Activated CD8-positive, alpha-beta memory T cell treated with anti-CD3 and anti-CD28 coated beads for 1 hour (primary cell): ENCODE measurements around the gene IL21.
"Not testable (repeated sequence)": the region's sequence is repeated elsewhere in the genome, so short reads cannot be mapped to it uniquely, and the experiment has no call there.

Experiments used
- DNase-seq, 2 donors: peaks; one replicate each; pipeline ENCODE4 v3.0.0-alpha.2; 2020; ENCODE audit warnings: low read depth in 1 of 2; ENCODE audit errors: extremely low read depth in 1 of 2

IL21 gene

GRCh38 chr4:122621016-122621507, at the start of gene IL21:
TSS of gene IL21 (minus strand) at chr4:122621066. CDS start at chr4:122621011, 55 bp downstream.
- DNase-seq: no peak

GRCh38 chr4:122669911-122670738, 49.3 kb upstream of the IL21 start:
- DNase-seq: no peak

GRCh38 chr4:122668241-122668640, 47.4 kb upstream of the IL21 start:
- no peak for DNase-seq

GRCh38 chr4:122666527-122667245, 45.8 kb upstream of the IL21 start:
- no peak for DNase-seq

- no peak for DNase-seq
Measured at GRCh38 chr4:122665161-122665929, 44.5 kb upstream of the IL21 start.

- DNase-seq: no peak
Measured at GRCh38 chr4:122663814-122664610, 43.1 kb upstream of the IL21 start.

GRCh38 chr4:122663291-122663690, 42.4 kb upstream of the IL21 start:
- DNase-seq: no peak

- DNase-seq: no peak
Measured at GRCh38 chr4:122662701-122663100, 41.8 kb upstream of the IL21 start.

- DNase-seq: no peak
Measured at GRCh38 chr4:122661176-122662160, 40.6 kb upstream of the IL21 start.

GRCh38 chr4:122658818-122659295, 38.0 kb upstream of the IL21 start:
- DNase-seq: no peak

GRCh38 chr4:122658377-122658776, 37.5 kb upstream of the IL21 start:
- no peak for DNase-seq

- DNase-seq: no peak
Measured at GRCh38 chr4:122657553-122657952, 36.7 kb upstream of the IL21 start.

- DNase-seq: not testable (repeated sequence)
Measured at GRCh38 chr4:122656583-122656982, 35.7 kb upstream of the IL21 start.

GRCh38 chr4:122652379-122652778, 31.5 kb upstream of the IL21 start:
- no peak for DNase-seq

GRCh38 chr4:122650148-122650547, 29.3 kb upstream of the IL21 start:
- no peak for DNase-seq

- DNase-seq: no peak
Measured at GRCh38 chr4:122647656-122648055, 26.8 kb upstream of the IL21 start.

GRCh38 chr4:122643257-122643656, 22.4 kb upstream of the IL21 start:
- no peak for DNase-seq

- DNase-seq: no peak
Measured at GRCh38 chr4:122639181-122639580, 18.3 kb upstream of the IL21 start.

GRCh38 chr4:122636697-122637096, 15.8 kb upstream of the IL21 start:
- DNase-seq: no peak
